ENCODE data around the gene TMEM82.

Gene TMEM82

DNA sequence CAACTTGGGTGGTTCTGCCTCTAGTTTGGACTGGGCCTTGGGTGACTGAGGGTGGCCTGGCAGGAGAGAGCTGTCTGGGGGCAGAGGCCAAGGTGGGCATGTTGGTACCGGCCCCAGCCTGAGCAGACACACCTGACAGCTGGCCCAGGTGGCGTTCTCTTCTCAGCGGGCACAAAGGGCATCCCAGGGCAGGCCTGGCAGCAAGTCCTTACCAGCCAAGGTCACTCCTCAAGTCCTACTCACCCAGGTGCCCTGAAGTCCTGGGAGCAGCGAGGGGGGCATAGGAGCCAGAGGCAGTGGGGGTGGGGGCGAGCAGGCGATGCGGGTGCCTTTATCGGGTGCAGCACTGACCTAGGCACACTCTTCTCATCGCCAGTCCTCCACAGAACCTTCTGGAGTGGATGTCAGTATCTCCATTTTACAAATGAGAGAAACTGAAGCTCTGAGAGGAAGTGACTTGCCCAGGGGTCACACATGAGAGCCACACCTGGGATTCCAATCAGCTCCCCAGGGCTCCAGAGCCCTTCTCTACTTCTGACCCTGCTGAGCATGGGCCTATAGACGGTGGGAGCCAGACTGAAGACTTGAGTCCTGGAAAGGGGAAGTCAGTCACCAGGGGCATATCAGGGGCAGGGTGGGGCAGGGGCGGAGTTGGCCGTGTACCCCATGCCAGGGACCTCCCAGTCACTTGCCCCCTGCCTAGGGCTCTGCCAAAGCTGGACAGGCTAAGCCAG is 6.8 kb upstream of the TMEM82 start:
- Mint-ChIP-seq H3K27me3 (no peaks in the 10 kb centered on the region), H3K27ac (no peak overlapping the region), H3K4me1 (ENCODE audit: low read depth in 2 of 2) (no peaks in the 10 kb centered on the region), H3K36me3 (ENCODE audit: insufficient read depth) (peaks cover 29% of the 10 kb centered on the region), H3K4me3 (no peak overlapping the region), H3K9me3 (no peaks in the 10 kb centered on the region)
- ATAC-seq (replicated peaks): no peak
- no peak for DNase-seq

DNA sequence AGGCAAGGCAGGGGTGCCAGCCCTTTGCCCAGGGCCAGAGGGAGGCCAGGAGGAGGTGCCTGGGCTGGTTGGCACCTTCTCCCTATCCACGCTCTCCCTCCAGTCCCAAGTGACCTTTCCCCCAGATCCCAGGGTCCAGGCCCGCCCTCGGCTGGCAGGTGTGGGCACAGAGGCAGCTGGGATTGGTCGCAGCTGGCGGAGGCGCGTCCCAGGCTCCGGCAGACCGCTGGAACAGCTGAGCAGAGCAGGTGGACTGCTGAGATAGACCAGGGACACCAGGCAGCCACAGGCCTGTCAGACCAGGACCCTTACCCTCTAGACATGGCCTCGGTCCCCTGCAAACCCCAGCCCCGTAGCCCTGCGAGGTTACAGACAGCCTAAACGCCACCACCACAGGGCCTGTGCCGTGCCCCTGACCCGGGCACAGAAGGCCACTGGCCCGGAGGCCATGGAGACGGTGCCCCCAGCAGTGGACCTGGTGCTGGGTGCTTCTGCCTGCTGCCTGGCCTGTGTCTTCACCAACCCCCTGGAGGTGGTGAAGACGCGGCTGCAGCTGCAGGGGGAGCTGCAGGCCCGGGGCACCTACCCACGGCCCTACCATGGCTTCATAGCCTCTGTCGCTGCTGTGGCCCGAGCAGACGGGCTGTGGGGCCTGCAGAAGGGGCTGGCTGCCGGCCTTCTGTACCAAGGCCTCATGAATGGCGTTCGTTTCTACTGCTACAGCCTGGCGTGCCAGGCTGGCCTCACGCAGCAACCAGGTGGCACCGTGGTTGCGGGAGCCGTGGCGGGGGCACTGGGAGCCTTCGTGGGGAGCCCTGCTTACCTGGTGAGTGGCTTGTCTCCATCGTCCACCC is 6.0 kb upstream of the TMEM82 start, which contains the start of gene SLC25A34:
Gene SLC25A34, plus strand, starts transcription at position 221 of the 854 bp plus-strand sequence. Its CDS starts 228 bp downstream, at position 449.
- no peak within 1 kb of the TSS for H3K4me3 Mint-ChIP-seq
- peaks cover 26% of the 10 kb centered on the region for H3K36me3 Mint-ChIP-seq (ENCODE audit: insufficient read depth)
- ATAC-seq (replicated peaks) (no peak), DNase-seq (no peak)
- H3K9me3 Mint-ChIP-seq: no peaks in the 10 kb centered on the region
- peaks cover 0 to 1% of the 10 kb centered on the region in 2 donors for H3K27me3 Mint-ChIP-seq
- no peak within 1 kb of the TSS for H3K27ac Mint-ChIP-seq
- peaks cover 2 to 3% of the 10 kb centered on the region in 2 donors for H3K4me1 Mint-ChIP-seq (ENCODE audit: low read depth in 2 of 2)

GRCh38 chr1:15736892-15737261 is 5.4 kb upstream of the TMEM82 start:
- Mint-ChIP-seq H3K36me3 (ENCODE audit: insufficient read depth) (peaks cover 28% of the 10 kb centered on the region), H3K4me3 (no peak overlapping the region), H3K4me1 (ENCODE audit: low read depth in 2 of 2) (peaks cover 5 to 7% of the 10 kb centered on the region in 2 donors), H3K27me3 (peaks cover 0 to 7% of the 10 kb centered on the region in 2 donors), H3K27ac (no peak overlapping the region), H3K9me3 (no peaks in the 10 kb centered on the region)
- DNase-seq: no peak
- ATAC-seq (replicated peaks): no peak

- Mint-ChIP-seq H3K4me3 (no peak overlapping the region), H3K4me1 (ENCODE audit: low read depth in 2 of 2) (peaks cover 5 to 7% of the 10 kb centered on the region in 2 donors), H3K27me3 (peaks cover 0 to 8% of the 10 kb centered on the region in 2 donors), H3K36me3 (ENCODE audit: insufficient read depth) (peaks cover 24% of the 10 kb centered on the region), H3K9me3 (no peaks in the 10 kb centered on the region), H3K27ac (peak overlapping the region; percentile 28 to 87)
- ATAC-seq (replicated peaks) (no peak), DNase-seq (no peak)
Observed at GRCh38 chr1:15737324-15738319, 4.7 kb upstream of the TMEM82 start.

GRCh38 chr1:15738416-15739113 is 3.7 kb upstream of the TMEM82 start:
- H3K27ac Mint-ChIP-seq: peak overlapping the region; percentile 28 to 87
- peaks cover 16% of the 10 kb centered on the region for H3K36me3 Mint-ChIP-seq (ENCODE audit: insufficient read depth)
- no peak for ATAC-seq (replicated peaks)

DNA sequence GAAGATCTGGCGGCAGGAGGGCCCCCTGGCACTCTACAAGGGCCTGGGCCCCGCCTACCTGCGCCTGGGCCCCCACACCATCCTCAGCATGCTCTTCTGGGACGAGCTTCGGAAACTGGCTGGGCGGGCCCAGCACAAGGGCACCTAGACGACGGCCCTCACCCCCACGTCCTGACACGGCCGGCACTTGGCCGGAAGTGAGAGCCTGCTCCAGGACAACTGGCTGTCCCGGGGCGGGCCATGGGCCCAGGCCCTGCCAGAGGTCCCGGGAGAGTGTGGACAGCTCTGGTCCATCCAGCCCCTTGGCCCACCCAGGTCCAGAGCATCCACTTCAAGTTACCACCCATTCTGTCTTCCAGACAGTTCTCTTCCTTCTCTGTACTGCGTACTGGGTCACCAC is 3.0 kb upstream of the TMEM82 start:
- DNase-seq (no peak), ATAC-seq (replicated peaks) (no peak)
- Mint-ChIP-seq H3K27ac (peak overlapping the region in 1 of 2 donors; percentile 75), H3K27me3 (peaks cover 0 to 8% of the 10 kb centered on the region in 2 donors), H3K36me3 (ENCODE audit: insufficient read depth) (peaks cover 14% of the 10 kb centered on the region), H3K9me3 (no peaks in the 10 kb centered on the region), H3K4me1 (ENCODE audit: low read depth in 2 of 2) (peaks cover 5 to 7% of the 10 kb centered on the region in 2 donors), H3K4me3 (no peak overlapping the region)

More at GRCh38 chr1:15738416-15739113, 3.7 kb upstream of the TMEM82 start:
- H3K27me3 Mint-ChIP-seq: peaks cover 0 to 8% of the 10 kb centered on the region in 2 donors
- no peaks in the 10 kb centered on the region for H3K9me3 Mint-ChIP-seq
- DNase-seq: no peak
- H3K4me1 Mint-ChIP-seq (ENCODE audit: low read depth in 2 of 2): peaks cover 5 to 7% of the 10 kb centered on the region in 2 donors
- H3K4me3 Mint-ChIP-seq: no peak overlapping the region

DNA sequence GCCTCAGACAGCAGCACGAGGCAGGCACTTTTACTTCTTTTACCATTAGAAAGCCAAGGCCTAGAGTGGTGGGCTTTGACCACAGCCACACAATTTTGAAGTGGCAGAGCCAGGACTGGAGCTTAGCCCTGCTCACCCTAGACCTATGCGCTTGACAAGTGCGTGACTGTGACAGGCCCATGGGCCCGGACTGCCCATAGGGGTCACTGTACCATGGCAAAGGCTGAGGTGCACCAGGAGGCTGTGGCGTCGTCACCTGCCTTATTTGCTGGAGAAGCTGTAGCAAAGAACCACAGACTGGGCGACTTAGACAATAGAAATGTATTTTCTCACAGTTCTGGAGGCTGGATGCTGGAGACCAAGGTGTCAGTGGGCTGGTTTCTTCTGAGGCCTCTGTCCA is 2.6 kb upstream of the TMEM82 start:
- H3K4me3 Mint-ChIP-seq: no peak overlapping the region
- peak overlapping the region in 1 of 2 donors; percentile 75 for H3K27ac Mint-ChIP-seq
- peaks cover 5 to 7% of the 10 kb centered on the region in 2 donors for H3K4me1 Mint-ChIP-seq (ENCODE audit: low read depth in 2 of 2)
- DNase-seq: no peak
- H3K27me3 Mint-ChIP-seq: peaks cover 0 to 8% of the 10 kb centered on the region in 2 donors
- peaks cover 10% of the 10 kb centered on the region for H3K36me3 Mint-ChIP-seq (ENCODE audit: insufficient read depth)
- ATAC-seq (replicated peaks): no peak
- H3K9me3 Mint-ChIP-seq: no peaks in the 10 kb centered on the region

GRCh38 chr1:15740924-15741850 is 1.1 kb upstream of the TMEM82 start:
- Mint-ChIP-seq H3K4me1 (ENCODE audit: low read depth in 2 of 2) (peaks cover 5 to 7% of the 10 kb centered on the region in 2 donors), H3K4me3 (no peak overlapping the region), H3K36me3 (ENCODE audit: insufficient read depth) (peaks cover 5% of the 10 kb centered on the region), H3K9me3 (no peaks in the 10 kb centered on the region), H3K27ac (peak overlapping the region in 1 of 2 donors; percentile 72), H3K27me3 (peaks cover 0 to 8% of the 10 kb centered on the region in 2 donors)
- DNase-seq (peak; percentile 38 to 52 (median 47)), ATAC-seq (replicated peaks) (peak; percentile 88)

DNA sequence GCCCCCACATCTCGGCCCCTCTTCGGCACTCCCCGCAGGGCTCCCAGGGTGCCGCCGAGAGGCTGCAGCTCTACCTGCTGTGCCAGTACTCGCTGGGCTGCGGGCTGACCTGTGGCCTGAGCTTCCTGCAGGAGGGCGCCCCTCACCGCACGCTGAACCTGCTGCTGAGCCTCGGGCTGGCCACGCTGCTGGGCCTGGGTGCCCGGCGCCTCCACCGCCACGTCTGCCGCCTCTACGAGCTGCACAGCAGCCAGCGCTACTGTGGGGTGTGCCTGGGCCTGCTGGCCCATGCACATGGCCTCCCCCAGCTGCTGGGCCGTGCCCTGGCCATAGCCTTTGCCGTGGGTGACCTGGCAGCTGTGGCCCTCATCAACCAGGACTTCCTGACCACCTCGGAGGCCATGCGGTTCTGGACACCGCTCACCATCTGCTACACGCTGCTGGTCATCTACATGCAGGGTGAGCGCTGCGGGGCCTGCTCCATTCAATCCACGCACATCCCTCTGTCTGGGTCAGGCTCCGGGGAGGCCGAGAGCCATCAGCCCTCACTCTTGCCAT is 1.9 kb downstream of the TMEM82 start:
- Mint-ChIP-seq H3K36me3 (ENCODE audit: insufficient read depth) (peaks cover 3% of the 10 kb centered on the region), H3K4me1 (ENCODE audit: low read depth in 2 of 2) (peaks cover 5 to 7% of the 10 kb centered on the region in 2 donors), H3K27ac (no peak overlapping the region), H3K9me3 (no peaks in the 10 kb centered on the region), H3K4me3 (no peak overlapping the region), H3K27me3 (peaks cover 5 to 8% of the 10 kb centered on the region in 2 donors)
- DNase-seq: no peak
- no peak for ATAC-seq (replicated peaks)

GRCh38 chr1:15747378-15747777 is 5.1 kb downstream of the TMEM82 start:
- no peak overlapping the region for H3K4me3 Mint-ChIP-seq
- H3K36me3 Mint-ChIP-seq (ENCODE audit: insufficient read depth): no peaks in the 10 kb centered on the region
- peaks cover 13 to 17% of the 10 kb centered on the region in 2 donors for H3K27me3 Mint-ChIP-seq
- no peaks in the 10 kb centered on the region for H3K9me3 Mint-ChIP-seq
- no peak overlapping the region for H3K27ac Mint-ChIP-seq
- no peak for DNase-seq
- no peaks in the 10 kb centered on the region for H3K4me1 Mint-ChIP-seq (ENCODE audit: low read depth in 2 of 2)
- ATAC-seq (replicated peaks): no peak

DNA sequence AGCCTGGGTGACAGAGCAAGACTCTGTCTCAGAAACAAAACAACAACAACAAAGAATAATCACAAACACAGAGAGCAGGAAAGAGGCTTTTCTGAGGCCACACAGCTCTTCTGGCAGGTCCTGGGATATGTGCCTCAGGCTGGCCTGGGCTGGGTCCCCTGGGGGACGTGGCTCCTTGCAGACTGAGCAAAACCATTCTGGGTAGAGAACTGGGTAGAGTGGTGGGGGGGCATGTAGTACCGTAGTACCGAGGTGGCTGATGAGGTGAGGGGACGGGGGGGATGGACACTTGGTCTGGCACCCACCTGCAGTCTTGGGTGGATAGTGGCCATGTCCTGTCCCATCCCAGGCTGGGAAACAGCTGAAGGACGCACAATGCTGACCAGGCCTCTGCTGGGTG is 6.0 kb downstream of the TMEM82 start:
- DNase-seq (no peak), ATAC-seq (replicated peaks) (no peak)
- H3K4me3 Mint-ChIP-seq: no peak overlapping the region
- H3K9me3 Mint-ChIP-seq: no peaks in the 10 kb centered on the region
- no peaks in the 10 kb centered on the region for H3K4me1 Mint-ChIP-seq (ENCODE audit: low read depth in 2 of 2)
- H3K27me3 Mint-ChIP-seq: peaks cover 17% of the 10 kb centered on the region in 2 donors
- H3K27ac Mint-ChIP-seq: no peak overlapping the region
- no peaks in the 10 kb centered on the region for H3K36me3 Mint-ChIP-seq (ENCODE audit: insufficient read depth)

Measured in effector memory CD8-positive, alpha-beta T cell (primary cell).